ENCODE results near the gene SINHCAF.

SINHCAF gene

GRCh38 chr12:31331242-31331641 is 5.3 kb upstream of the SINHCAF start:
- no peak for DNase-seq

- no peak for DNase-seq
These were observed 1.0 kb upstream of the SINHCAF start for GRCh38 chr12:31326736-31327659.

GRCh38 chr12:31325524-31325875 is 450 bp downstream of the SINHCAF start:
- no peak for DNase-seq

GRCh38 chr12:31324845-31325523 is 966 bp downstream of the SINHCAF start:
- DNase-seq, result peak; percentile 85

GRCh38 chr12:31324116-31324844 is 1.7 kb downstream of the SINHCAF start:
- DNase-seq, result peak; percentile 74

GRCh38 chr12:31323391-31324115 is 2.4 kb downstream of the SINHCAF start:
- DNase-seq, result peak; percentile 56

- DNase-seq, result peak; percentile 85
These were observed 3.1 kb downstream of the SINHCAF start for GRCh38 chr12:31322801-31323207.

GRCh38 chr12:31321897-31322228 is 4.1 kb downstream of the SINHCAF start:
- no peak for DNase-seq

GRCh38 chr12:31321186-31321896 is 4.6 kb downstream of the SINHCAF start:
- no peak for DNase-seq

GRCh38 chr12:31318657-31319269 is 7.2 kb downstream of the SINHCAF start:
- no peak for DNase-seq

- peak; percentile 40 for DNase-seq
These were observed 8.2 kb downstream of the SINHCAF start for GRCh38 chr12:31317471-31318395.

- DNase-seq, result no peak
These were observed 9.1 kb downstream of the SINHCAF start for GRCh38 chr12:31316891-31317290.

- no peak for DNase-seq
These were observed 10.0 kb downstream of the SINHCAF start for GRCh38 chr12:31315784-31316465.

- no peak for DNase-seq
These were observed 10.8 kb downstream of the SINHCAF start for GRCh38 chr12:31315044-31315715.

- no peak for DNase-seq
These were observed 13.5 kb downstream of the SINHCAF start for GRCh38 chr12:31312431-31312830.

GRCh38 chr12:31311634-31312258 is 14.2 kb downstream of the SINHCAF start:
- no peak for DNase-seq

- no peak for DNase-seq
These were observed 15.5 kb downstream of the SINHCAF start for GRCh38 chr12:31310488-31310887.

GRCh38 chr12:31309279-31309678 is 16.7 kb downstream of the SINHCAF start:
- DNase-seq, result no peak

- no peak for DNase-seq
These were observed 17.8 kb downstream of the SINHCAF start for GRCh38 chr12:31308116-31308515.
